HG03442 (cell line): ENCODE results near the gene SOAT2.

Experiments
- ATAC-seq: cut with Tn5 transposase; IDR thresholded peaks from one replicate; pipeline ENCODE4 v1.9.1; 2021; ENCODE audit warnings: mild to moderate bottlenecking, moderate library complexity; ENCODE audit not compliant: unreplicated experiment

SOAT2 gene

GRCh38 chr12:53102883-53103807, at the start of gene SOAT2:
Gene SOAT2 (plus strand): TSS chr12:53103486. CDS start chr12:53103578, 92 bp downstream.
- ATAC-seq = no peak

- peak; percentile 79 for ATAC-seq
Observed at GRCh38 chr12:53054112-53054878, 49.0 kb upstream of the SOAT2 start.

GRCh38 chr12:53055471-53056266, 47.6 kb upstream of the SOAT2 start:
- no peak for ATAC-seq

- ATAC-seq = no peak
Observed at GRCh38 chr12:53056296-53056695, 47.0 kb upstream of the SOAT2 start.

GRCh38 chr12:53056901-53057300, 46.4 kb upstream of the SOAT2 start:
- ATAC-seq = no peak

- no peak for ATAC-seq
Observed at GRCh38 chr12:53057816-53058500, 45.3 kb upstream of the SOAT2 start.

- ATAC-seq = no peak
Observed at GRCh38 chr12:53058674-53059433, 44.4 kb upstream of the SOAT2 start.

GRCh38 chr12:53059434-53060063, 43.7 kb upstream of the SOAT2 start:
- ATAC-seq = no peak

GRCh38 chr12:53060064-53060720, 43.1 kb upstream of the SOAT2 start:
- no peak for ATAC-seq

- no peak for ATAC-seq
Observed at GRCh38 chr12:53060721-53061276, 42.5 kb upstream of the SOAT2 start.

- ATAC-seq = no peak
Observed at GRCh38 chr12:53061404-53062010, 41.8 kb upstream of the SOAT2 start.

GRCh38 chr12:53062011-53062961, 41.0 kb upstream of the SOAT2 start:
- no peak for ATAC-seq

- ATAC-seq = no peak
Observed at GRCh38 chr12:53062977-53063707, 40.1 kb upstream of the SOAT2 start.

GRCh38 chr12:53063708-53064612, 39.3 kb upstream of the SOAT2 start:
- no peak for ATAC-seq
